WERI-Rb-1 (cell line): Measurements from ENCODE around the gene PLXNA1.

ENCODE experiments used
- DNase-seq: peaks from one replicate; pipeline ENCODE4 v3.0.0-alpha.2; 2020
- H3K27ac ChIP-seq: fragments of 250-450 bp; sonication (Bioruptor Pico); 2 replicates; pipeline ENCODE4 v1.5.1; 2020; ENCODE audit warnings: mild to moderate bottlenecking, moderate library complexity
- H3K27me3 ChIP-seq: fragments of 250-450 bp; sonication (Bioruptor Pico); 2 replicates; pipeline ENCODE4 v1.5.1; 2021; ENCODE audit warnings: mild to moderate bottlenecking, low read depth, moderate library complexity; ENCODE audit not compliant: insufficient read depth, severe bottlenecking
- H3K36me3 ChIP-seq: fragments of 250-450 bp; sonication (Bioruptor Pico); 2 replicates; pipeline ENCODE4 v1.5.1; 2020; ENCODE audit warnings: mild to moderate bottlenecking, moderate library complexity
- H3K4me3 ChIP-seq: 2 replicates; pipeline ENCODE4 v1.5.1; 2011; ENCODE audit warnings: low read depth, mild to moderate bottlenecking, control low read depth, low read length
- H3K9me3 ChIP-seq: fragments of 250-450 bp; sonication (Bioruptor Pico); 2 replicates; pipeline ENCODE4 v1.5.1; 2021; ENCODE audit warnings: mild to moderate bottlenecking, moderate library complexity; ENCODE audit not compliant: severe bottlenecking
- CTCF ChIP-seq: IDR thresholded peaks from 2 replicates; pipeline ENCODE4 v1.5.1; 2011; ENCODE audit warnings: low read depth, mild to moderate bottlenecking, control low read depth, inconsistent platforms, low read length

PLXNA1 gene

GRCh38 chr3:126937533-126937932 is 45.4 kb upstream of the PLXNA1 start:
- no peak for TF ChIP-seq CTCF
- H3K9me3 ChIP-seq: no peaks in the 10 kb centered on the region
- no peak overlapping the region for H3K27ac ChIP-seq
- H3K36me3 ChIP-seq: no peaks in the 10 kb centered on the region
- H3K27me3 ChIP-seq: no peaks in the 10 kb centered on the region
- no peak overlapping the region for H3K4me3 ChIP-seq
- no peak for DNase-seq

- no peaks in the 10 kb centered on the region for H3K9me3 ChIP-seq
- no peak overlapping the region for H3K27ac ChIP-seq
- TF ChIP-seq CTCF: no peak
- DNase-seq: no peak
- no peaks in the 10 kb centered on the region for H3K36me3 ChIP-seq
- no peak overlapping the region for H3K4me3 ChIP-seq
- H3K27me3 ChIP-seq: no peaks in the 10 kb centered on the region
Observed at GRCh38 chr3:126937973-126938372, 44.9 kb upstream of the PLXNA1 start.

- DNase-seq: no peak
- no peaks in the 10 kb centered on the region for H3K9me3 ChIP-seq
- no peak overlapping the region for H3K27ac ChIP-seq
- H3K36me3 ChIP-seq: no peaks in the 10 kb centered on the region
- H3K27me3 ChIP-seq: no peaks in the 10 kb centered on the region
- no peak for TF ChIP-seq CTCF
- H3K4me3 ChIP-seq: no peak overlapping the region
Observed at GRCh38 chr3:126938520-126939337, 44.2 kb upstream of the PLXNA1 start.

- Histone ChIP-seq H3K9me3 (no peaks in the 10 kb centered on the region), H3K4me3 (no peak overlapping the region), H3K36me3 (no peaks in the 10 kb centered on the region), H3K27ac (no peak overlapping the region), H3K27me3 (no peaks in the 10 kb centered on the region)
- peak; percentile 59 for TF ChIP-seq CTCF
- no peak for DNase-seq
Observed at GRCh38 chr3:126939338-126939718, 43.6 kb upstream of the PLXNA1 start.

GRCh38 chr3:126939733-126940132 is 43.2 kb upstream of the PLXNA1 start:
- Histone ChIP-seq H3K4me3 (no peak overlapping the region), H3K27me3 (no peaks in the 10 kb centered on the region), H3K36me3 (no peaks in the 10 kb centered on the region), H3K27ac (no peak overlapping the region), H3K9me3 (no peaks in the 10 kb centered on the region)
- no peak for DNase-seq
- no peak for TF ChIP-seq CTCF

GRCh38 chr3:126941721-126942270 is 41.1 kb upstream of the PLXNA1 start:
- H3K27me3 ChIP-seq: no peaks in the 10 kb centered on the region
- DNase-seq: no peak
- TF ChIP-seq CTCF: no peak
- no peaks in the 10 kb centered on the region for H3K36me3 ChIP-seq
- H3K4me3 ChIP-seq: no peak overlapping the region
- H3K27ac ChIP-seq: no peak overlapping the region
- no peaks in the 10 kb centered on the region for H3K9me3 ChIP-seq
